Measurements from ENCODE around the gene SH2D6.

DNA sequence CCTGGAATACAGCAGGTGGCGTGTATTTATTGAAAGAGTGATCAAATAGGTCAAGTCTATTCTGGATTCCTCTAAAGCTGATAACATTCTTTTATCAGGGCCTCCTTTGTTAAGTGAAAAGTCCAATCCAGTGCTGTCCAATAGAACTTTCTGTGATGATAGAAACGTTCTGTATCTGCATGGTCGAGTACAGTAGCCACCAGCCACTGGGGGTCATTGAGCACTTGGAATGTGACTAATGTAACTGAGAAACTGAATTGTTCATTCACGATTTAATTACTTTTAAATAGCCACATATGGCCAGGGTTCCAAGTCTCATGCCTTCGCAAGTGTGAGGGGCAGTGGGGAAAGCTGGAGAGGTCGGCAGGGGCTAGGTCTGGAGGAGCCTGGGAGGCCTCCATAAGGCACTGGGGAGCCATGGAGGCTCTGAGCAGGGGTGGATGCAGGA lies 20.5 kb downstream of the SH2D6 start:
- TF ChIP-seq, protein P1, sequence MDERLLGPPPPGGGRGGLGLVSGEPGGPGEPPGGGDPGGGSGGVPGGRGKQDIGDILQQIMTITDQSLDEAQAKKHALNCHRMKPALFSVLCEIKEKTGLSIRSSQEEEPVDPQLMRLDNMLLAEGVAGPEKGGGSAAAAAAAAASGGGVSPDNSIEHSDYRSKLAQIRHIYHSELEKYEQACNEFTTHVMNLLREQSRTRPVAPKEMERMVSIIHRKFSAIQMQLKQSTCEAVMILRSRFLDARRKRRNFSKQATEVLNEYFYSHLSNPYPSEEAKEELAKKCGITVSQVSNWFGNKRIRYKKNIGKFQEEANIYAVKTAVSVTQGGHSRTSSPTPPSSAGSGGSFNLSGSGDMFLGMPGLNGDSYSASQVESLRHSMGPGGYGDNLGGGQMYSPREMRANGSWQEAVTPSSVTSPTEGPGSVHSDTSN (CRISPR knock-in tag; IDR thresholded peaks at IDR 0.05; ENCODE audit: low read depth) = no peak
- TF ChIP-seq, protein P1 (tag; conservative IDR thresholded peaks at IDR 0.05; ENCODE audit: low read depth) = no peak
- TF ChIP-seq POLR2A (conservative IDR thresholded peaks at IDR 0.05) (no peak), POLR2AphosphoS5 (IDR thresholded peaks at IDR 0.05; ENCODE audit: control insufficient read depth, insufficient read depth, low read depth, low read length) (no peak), HCFC1 (IDR thresholded peaks at IDR 0.05; ENCODE audit: low read depth, low read length) (no peak), RFX1 (IDR thresholded peaks at IDR 0.05) (no peak), TEAD4 (IDR thresholded peaks at IDR 0.05; ENCODE audit: low read length) (no peak), TEAD4 (CRISPR knock-in tag; IDR thresholded peaks at IDR 0.05; ENCODE audit: borderline replicate concordance) (no peak), ETV5 (CRISPR knock-in tag; IDR thresholded peaks at IDR 0.05; ENCODE audit: low read depth) (no peak), RAD21 (CRISPR knock-in tag; conservative IDR thresholded peaks at IDR 0.05 in 1 of 2, IDR thresholded peaks at IDR 0.05 in 1 of 2) (peak in 1 of 2 experiments; percentile 19; a peak in 1 of 4 replicates), ZNF121 (CRISPR knock-in tag; conservative IDR thresholded peaks at IDR 0.05) (no peak), GTF2F1 (IDR thresholded peaks at IDR 0.05; ENCODE audit: low read depth, low read length) (no peak)
- TF ChIP-seq, protein P2, sequence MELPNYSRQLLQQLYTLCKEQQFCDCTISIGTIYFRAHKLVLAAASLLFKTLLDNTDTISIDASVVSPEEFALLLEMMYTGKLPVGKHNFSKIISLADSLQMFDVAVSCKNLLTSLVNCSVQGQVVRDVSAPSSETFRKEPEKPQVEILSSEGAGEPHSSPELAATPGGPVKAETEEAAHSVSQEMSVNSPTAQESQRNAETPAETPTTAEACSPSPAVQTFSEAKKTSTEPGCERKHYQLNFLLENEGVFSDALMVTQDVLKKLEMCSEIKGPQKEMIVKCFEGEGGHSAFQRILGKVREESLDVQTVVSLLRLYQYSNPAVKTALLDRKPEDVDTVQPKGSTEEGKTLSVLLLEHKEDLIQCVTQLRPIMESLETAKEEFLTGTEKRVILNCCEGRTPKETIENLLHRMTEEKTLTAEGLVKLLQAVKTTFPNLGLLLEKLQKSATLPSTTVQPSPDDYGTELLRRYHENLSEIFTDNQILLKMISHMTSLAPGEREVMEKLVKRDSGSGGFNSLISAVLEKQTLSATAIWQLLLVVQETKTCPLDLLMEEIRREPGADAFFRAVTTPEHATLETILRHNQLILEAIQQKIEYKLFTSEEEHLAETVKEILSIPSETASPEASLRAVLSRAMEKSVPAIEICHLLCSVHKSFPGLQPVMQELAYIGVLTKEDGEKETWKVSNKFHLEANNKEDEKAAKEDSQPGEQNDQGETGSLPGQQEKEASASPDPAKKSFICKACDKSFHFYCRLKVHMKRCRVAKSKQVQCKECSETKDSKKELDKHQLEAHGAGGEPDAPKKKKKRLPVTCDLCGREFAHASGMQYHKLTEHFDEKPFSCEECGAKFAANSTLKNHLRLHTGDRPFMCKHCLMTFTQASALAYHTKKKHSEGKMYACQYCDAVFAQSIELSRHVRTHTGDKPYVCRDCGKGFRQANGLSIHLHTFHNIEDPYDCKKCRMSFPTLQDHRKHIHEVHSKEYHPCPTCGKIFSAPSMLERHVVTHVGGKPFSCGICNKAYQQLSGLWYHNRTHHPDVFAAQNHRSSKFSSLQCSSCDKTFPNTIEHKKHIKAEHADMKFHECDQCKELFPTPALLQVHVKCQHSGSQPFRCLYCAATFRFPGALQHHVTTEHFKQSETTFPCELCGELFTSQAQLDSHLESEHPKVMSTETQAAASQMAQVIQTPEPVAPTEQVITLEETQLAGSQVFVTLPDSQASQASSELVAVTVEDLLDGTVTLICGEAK (IDR thresholded peaks at IDR 0.05) = no peak
- TF ChIP-seq, protein P2 (CRISPR knock-in tag; IDR thresholded peaks at IDR 0.05) = no peak
- TF ChIP-seq, protein P3, sequence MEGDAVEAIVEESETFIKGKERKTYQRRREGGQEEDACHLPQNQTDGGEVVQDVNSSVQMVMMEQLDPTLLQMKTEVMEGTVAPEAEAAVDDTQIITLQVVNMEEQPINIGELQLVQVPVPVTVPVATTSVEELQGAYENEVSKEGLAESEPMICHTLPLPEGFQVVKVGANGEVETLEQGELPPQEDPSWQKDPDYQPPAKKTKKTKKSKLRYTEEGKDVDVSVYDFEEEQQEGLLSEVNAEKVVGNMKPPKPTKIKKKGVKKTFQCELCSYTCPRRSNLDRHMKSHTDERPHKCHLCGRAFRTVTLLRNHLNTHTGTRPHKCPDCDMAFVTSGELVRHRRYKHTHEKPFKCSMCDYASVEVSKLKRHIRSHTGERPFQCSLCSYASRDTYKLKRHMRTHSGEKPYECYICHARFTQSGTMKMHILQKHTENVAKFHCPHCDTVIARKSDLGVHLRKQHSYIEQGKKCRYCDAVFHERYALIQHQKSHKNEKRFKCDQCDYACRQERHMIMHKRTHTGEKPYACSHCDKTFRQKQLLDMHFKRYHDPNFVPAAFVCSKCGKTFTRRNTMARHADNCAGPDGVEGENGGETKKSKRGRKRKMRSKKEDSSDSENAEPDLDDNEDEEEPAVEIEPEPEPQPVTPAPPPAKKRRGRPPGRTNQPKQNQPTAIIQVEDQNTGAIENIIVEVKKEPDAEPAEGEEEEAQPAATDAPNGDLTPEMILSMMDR (IDR thresholded peaks at IDR 0.05 in 2 of 3, conservative IDR thresholded peaks at IDR 0.05 in 1 of 3; ENCODE audit: insufficient read depth in 2 of 3, low read depth in 1 of 3, low read length in 3 of 3) = peak in 2 of 3 experiments; percentile 6 to 27; a peak in 1 of 6 replicates

Data from K562 (cell line).